Measurements from ENCODE around the gene CPEB3.
"Not testable (repeated sequence)": the region's sequence is repeated elsewhere in the genome, so short reads cannot be mapped to it uniquely, and the experiment has no call there.

CPEB3 gene
- 4.7 to 9.4 (median 8.9) reads per million in 4 donors for total RNA-seq

DNA sequence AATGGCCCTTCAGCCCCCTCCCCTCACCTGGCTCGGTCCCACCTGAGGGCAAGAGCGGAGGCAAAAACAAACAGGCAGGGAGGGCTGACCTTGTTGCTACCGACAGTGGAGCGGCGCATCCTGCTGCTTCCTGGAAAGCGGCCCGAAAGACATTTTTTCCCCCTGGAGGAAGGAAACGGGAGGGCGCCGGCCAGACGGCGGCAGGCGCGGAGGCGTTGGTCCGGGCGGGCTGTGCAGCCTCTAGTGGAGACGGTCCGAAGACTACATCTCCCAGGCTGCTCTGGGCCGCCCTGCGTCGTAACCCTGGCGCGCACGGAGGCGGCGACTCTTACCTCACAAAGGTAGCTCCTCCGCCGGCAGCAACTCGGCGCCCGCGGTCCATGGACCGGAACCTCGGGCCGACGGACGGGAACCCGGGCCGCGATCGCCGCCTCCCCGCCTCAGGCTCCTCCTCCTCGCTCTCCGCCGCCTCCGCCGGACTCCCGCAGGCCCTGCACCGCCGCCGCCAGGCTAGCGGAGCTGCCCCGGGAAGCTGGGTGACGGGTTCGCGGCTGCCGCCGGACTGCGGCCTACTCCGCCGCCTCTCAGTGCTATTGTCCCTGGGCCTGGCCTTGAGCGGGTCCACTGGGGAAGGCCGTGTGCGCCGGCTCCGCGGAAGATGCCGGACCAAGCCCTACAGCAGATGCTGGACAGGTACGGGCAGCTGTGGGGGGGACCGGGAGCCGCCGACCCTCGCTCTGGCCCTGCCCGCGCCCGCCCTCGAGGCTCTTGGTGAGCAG is at the start of gene CPEB3, which contains the start of gene MARCHF5:
Gene CPEB3, minus strand, starts transcription at position 242 of the 779 bp plus-strand sequence. CDS start 50,728 bp downstream, outside the sequence.
Gene MARCHF5, plus strand, starts transcription at position 331 of the 779 bp plus-strand sequence. Its CDS starts 328 bp downstream, at position 659.
- DNase-seq: peak; percentile 83 to 96 (median 87)

GRCh38 chr10:92329927-92330326 is 39.0 kb upstream of the CPEB3 start:
- not testable (repeated sequence) for DNase-seq

DNA sequence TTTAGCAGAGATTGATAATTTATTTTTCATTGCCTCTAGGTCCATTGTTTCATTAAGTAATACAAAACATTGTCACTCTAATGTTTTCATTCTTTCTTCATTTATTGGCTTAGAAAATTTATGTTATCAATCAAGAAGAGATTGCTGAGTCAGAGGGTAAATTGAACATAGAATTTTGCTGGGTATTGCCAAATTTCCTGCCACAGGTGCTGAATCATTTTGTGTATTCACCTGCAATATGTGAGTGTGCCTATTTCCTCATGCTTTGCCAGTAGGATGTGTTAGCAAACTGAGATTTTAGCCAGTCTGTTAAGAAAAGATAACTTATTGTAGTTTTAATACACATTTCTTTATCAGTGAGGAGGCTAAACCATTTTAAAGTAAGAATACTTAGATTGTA is 38.1 kb upstream of the CPEB3 start:
- no peak for DNase-seq

- no peak for DNase-seq
Measured at GRCh38 chr10:92327445-92328433, 36.9 kb upstream of the CPEB3 start.

DNA sequence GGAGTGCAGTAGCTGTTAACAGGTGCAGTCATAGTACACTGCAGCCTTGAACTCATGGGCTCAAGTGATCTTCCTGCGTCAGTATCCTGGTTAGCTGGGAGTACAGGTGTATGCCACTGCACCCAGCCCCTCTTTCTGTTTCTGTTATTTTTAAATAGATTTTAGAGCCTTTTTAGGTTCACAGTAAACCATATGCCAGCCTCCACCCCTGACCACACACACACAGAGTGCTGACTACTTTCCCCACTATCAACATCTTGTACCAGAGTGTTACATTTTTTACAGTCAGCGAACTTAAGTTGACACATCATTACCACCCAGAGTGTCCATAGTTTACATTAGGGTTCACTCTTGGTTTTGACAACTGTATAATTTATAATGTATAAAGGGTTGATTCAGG is 32.2 kb upstream of the CPEB3 start:
- no peak for DNase-seq

DNA sequence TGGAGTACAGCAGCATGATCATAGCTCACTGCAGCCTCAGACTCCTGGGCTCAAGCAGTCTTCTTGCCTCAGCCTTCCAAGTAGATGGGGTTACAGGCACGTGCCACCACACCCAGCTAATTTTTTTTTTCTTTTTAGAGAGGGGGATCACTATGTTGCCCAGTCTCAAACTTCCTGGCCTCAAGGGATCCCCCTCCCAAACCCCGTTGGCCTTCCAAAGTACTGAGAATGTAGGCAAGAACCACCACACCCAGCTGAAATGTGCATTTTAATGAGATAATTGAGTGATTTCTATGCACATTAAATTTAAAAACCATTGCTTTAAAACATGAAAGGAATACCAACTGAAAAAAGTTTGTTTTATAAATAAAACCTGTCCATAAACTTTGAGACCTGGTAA is 25.7 kb upstream of the CPEB3 start:
- no peak for DNase-seq

- DNase-seq: no peak
Measured at GRCh38 chr10:92313750-92314149, 22.9 kb upstream of the CPEB3 start.

DNA sequence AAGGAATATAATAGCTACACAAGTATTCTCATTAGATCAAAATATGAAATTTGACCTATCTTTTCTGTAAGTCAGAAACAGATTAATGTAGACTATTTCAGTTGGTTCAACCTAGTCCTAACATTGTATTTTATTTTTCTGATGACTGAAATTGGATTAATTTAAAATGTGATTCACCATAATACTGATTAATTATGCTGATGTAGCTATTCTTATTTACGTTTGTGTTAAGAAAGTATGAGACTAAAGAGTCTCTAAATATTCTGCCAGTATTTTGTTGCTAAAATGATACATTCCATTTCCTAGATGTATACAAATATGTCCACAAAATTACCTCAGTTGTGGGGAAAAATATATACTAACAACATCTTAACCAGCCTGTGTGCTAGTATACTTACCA is 18.4 kb upstream of the CPEB3 start:
- DNase-seq: no peak

DNA sequence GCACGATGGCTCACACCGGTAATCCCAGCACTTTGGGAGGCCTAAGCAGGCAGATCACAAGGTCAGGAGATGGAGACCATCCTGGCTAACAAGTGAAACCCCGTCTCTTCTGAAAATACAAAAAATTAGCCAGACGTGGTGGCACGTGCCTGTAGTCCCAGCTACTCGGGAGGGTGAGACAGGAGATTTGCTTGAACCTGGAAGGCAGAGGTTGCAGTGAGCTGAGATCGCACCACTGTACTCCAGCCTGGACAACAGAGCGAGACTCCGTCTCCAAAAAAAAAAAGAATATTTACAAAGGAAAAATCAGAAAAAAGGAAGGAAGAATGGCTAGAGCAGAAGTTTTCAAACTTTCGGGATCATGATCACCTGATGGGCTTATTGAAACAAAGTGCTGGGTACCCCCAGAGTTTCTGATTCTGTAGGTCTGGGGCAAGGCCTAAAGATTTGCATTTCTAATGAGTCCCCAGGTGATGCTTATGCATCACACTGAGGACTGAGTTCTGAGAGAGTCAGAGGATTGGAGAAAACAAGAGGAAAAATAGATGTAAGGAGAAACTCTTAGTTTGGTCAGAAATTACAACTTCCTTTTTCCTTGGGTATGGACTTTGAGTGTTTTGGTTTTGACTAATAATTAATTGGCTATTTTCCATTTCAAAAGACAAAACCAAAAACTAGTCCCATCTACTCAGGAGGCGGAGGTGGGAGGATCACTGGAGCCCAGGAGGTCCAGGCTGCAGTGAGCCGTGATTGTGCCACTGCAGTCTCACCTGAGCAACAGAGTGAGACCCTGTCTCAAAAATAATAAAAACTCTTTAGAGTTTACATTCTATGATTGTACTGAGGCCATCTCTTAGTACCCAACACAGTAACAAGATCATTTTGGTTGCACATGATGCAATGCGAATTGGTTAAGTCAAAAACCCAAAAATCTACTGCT is 14.5 kb upstream of the CPEB3 start:
- no peak for DNase-seq

DNA sequence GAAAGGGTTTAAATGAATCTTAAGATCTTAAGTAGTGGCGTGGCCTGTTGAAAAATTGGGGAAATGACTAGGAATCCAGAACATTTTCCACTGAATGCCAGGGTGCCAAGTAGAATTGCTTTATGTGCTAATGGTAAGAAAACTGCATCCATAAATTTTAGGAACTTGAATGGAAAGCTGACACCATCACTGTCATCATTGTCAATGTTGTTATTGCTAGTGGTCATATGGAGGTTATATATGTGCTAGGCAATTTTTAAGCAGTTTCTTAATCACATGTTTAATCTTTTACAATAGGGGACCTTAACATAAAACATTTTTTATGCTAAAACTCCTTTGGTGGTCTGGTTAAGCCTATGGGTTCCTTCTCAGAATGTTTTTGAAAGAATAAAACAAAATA is 13.2 kb upstream of the CPEB3 start:
- DNase-seq: no peak

- DNase-seq: peak in 1 of 5 donors; percentile 4
Measured at GRCh38 chr10:92303096-92303495, 12.2 kb upstream of the CPEB3 start.

- DNase-seq: no peak
Measured at GRCh38 chr10:92298487-92298886, 7.6 kb upstream of the CPEB3 start.

GRCh38 chr10:92291921-92292845 is 1.3 kb upstream of the CPEB3 start:
- peak in 3 of 5 donors; percentile 4 to 67 (median 19) for DNase-seq

- DNase-seq: no peak
Measured at GRCh38 chr10:92291616-92291865, 663 bp upstream of the CPEB3 start.

GRCh38 chr10:92290076-92290836 is 622 bp downstream of the CPEB3 start:
- DNase-seq: peak in 3 of 5 donors; percentile 22 to 33 (median 25)

GRCh38 chr10:92284112-92284704 is 6.7 kb downstream of the CPEB3 start:
- no peak for DNase-seq

GRCh38 chr10:92278996-92279696 is 11.7 kb downstream of the CPEB3 start:
- DNase-seq: no peak

DNA sequence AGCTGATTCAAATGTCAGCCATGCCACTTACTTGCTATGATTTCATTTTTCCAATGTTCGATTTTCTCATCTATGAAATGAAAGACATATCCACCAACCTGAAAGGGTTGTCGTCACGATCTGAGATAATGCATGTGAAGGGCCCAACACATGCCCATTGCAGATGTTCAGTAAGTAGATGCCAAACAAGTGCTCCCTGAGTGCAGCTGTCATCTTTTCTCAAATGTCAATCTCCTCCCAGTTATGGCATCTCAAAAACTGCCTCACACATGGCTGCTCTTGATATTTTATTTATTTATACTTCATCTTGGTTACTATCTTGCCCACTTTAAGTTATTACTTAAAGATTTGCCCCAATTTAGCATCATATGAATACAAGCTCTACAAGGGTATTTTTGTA is 16.8 kb downstream of the CPEB3 start:
- no peak for DNase-seq

- no peak for DNase-seq
Measured at GRCh38 chr10:92268748-92269147, 22.1 kb downstream of the CPEB3 start.

Measured in T-helper 1 cell (primary cell).